22Rv1 (cell line): ENCODE measurements around the gene FAM161B.
A peak's percentile ranks its signal among the peaks of the same experiment; 100 is the strongest.

Experiments
- CTCF ChIP-seq: fragments of 450-650 bp; IDR thresholded peaks from 2 replicates; pipeline ENCODE4 v1.5.1; 2017; ENCODE audit warnings: mild to moderate bottlenecking
- ZFX ChIP-seq: fragments of 450-650 bp; IDR thresholded peaks from 2 replicates; pipeline ENCODE4 v1.6.1; 2017; ENCODE audit warnings: antibody characterized with exemption, borderline replicate concordance

GRCh38 chr14:73949752-73950734 lies at the start of gene FAM161B, which contains the start of gene COQ6:
- TF ChIP-seq CTCF (0 out of 2 replicates have a peak, but pooled peaks have one; percentile 6), ZFX (no peak)
